Right renal pelvis (tissue), 4 donors: ENCODE results near the gene ENTPD6. TPM values are rescaled to one million over a fixed set of nuclear protein-coding genes. Genes with fewer than 3 reads are reported as not detected.

Experiments
- DNase-seq, 4 donors: peaks; one replicate each; pipeline ENCODE4 v3.0.0-alpha.2; 2013; ENCODE audit warnings: low read depth in 4 of 4, low spot score in 3 of 4, missing footprints in 1 of 4
- polyA plus RNA-seq, 4 donors: library from polyadenylated mRNA; unstranded; fragments of 120-200 nt; gene quantifications; one replicate each; pipeline ENCODE4 v1.2.1, GENCODE V29; 2013; ENCODE audit not compliant: insufficient read length in 4 of 4

Gene ENTPD6
- polyA plus RNA-seq, 4 donors: 39.5 to 47.1 (median 41.3) TPM

DNA sequence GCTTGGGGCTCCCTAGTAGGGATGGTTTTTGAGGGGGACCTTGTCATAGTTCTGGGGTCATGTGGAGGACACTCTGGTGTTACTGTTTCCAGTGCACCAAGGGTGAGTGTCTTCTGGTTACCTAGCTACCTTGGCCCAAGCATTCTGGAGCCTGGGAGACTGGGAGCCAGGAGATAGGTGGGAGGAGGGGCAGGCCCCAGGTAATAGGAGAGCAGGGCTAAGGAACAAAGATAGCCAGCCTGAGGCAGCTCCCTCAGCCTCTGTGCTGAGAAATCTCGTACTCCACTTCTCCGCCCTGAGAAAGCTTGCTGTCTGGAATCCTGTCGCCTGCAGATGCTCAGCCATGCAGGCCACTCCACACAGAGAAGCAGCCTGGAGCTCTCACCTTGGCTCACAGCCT lies 8.3 kb upstream of the ENTPD6 start:
- no peak for DNase-seq

- DNase-seq: no peak
These were observed 7.9 kb upstream of the ENTPD6 start for GRCh38 chr20:25187635-25188034.

- no peak for DNase-seq
These were observed 7.3 kb upstream of the ENTPD6 start for GRCh38 chr20:25188218-25188617.

DNA sequence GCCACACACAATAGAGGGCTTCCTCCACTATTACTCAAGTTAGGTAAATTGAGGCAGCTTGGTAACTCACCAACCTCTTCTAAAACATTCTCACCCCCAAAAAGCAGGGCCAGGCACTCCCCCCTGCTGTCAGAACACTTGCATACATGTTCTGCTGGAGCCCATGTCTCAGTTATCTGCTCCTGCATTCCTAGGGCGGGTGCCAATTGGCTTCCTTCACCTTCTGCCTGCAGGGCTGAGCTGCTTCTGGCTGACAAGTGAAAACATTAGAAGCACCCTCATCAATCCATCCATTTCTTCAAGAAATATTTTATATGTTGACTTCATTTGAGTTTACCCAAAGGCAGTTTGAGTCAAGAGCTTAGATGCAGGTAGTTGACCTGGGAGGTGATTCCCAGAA lies 4.5 kb upstream of the ENTPD6 start:
- no peak for DNase-seq

- DNase-seq: no peak
These were observed 3.8 kb upstream of the ENTPD6 start for GRCh38 chr20:25191689-25192088.

- DNase-seq: no peak
These were observed 1.7 kb upstream of the ENTPD6 start for GRCh38 chr20:25193843-25194242.

DNA sequence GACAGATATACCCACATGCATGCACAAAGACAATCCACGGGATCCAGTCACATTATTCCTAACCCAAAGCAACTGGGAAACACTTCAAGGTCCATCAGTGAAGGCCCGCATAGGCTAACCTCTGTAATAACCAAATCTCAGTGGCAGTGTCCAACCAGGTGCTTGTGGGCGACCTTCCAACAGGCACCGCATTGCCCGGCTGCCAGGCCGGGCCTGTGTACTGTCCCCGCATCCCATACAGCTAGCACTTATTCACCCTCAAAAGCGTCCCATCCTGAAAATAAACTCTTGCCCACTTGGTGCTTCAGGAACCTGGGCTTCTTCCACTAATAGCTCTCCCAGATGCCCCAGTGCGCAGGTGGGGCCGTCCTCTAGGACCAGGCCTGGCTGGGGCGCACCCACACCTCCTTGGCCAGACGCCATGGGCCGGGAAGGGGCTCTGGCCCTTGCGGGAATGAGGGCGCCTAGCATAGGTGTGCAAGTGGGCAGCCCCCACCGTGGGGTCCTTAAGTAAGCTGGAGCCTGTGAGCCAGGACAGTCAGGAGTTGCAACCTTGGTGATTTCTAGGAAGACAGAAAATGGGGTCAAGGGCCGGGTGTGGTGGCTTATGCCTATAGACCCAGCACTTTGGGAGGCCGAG lies 1.1 kb upstream of the ENTPD6 start:
- DNase-seq: no peak

GRCh38 chr20:25195962-25196785 lies 662 bp downstream of the ENTPD6 start:
- peak in 3 of 4 donors; percentile 12 to 34 (median 17) for DNase-seq

DNA sequence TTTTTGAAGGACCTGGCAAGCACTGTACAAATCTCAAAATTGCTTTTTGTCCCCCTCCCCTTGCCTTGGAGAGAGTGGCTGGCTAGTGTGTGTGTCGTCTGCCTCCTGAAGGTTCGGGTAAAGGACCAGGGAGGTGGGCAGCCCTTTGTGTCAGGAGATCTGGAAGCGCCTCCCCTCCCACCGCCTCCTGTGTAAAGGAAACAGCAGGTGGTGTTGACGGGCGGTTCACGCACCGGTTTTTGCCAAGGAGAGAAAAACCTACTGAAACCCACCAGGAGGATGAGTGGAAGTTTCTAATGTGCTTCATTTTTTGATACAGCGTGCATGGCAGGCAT lies 1.2 kb downstream of the ENTPD6 start:
- no peak for DNase-seq

GRCh38 chr20:25197183-25197869 lies 1.8 kb downstream of the ENTPD6 start:
- DNase-seq: no peak

GRCh38 chr20:25197870-25198190 lies 2.3 kb downstream of the ENTPD6 start:
- DNase-seq: no peak

DNA sequence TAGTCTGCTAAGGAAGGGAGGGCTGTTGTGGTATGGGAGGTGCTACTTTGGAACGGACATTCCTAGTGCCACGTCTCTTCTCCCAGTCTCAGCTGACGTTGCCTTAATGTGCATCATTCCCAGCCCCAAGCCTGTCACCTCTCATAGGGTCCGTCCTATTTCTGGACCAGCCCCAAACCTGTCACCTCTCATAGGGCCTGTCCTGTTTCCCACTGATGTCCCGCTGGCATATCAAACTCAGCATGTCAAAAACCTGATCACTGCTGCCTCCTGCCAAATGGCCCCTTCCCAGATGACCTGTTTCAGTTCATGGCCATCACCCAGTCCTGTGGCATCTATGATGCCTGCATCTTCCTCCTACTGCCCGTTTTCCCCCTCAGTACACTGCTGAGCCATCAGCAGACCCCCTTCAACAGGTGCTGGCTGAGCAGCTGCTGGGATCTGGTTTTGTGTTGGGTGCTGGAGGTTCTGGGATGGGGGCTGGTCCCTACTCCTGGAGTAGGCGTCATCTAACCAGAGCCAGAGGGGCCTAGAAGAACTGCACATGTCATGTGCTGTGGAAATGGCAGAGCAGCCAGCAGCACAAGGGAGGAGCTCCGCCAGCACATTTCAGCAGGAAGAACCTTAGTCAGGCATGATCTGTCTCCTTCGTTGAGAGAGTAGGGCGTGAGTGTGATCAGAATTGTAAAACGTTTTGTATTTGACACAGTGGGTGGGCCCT lies 3.3 kb downstream of the ENTPD6 start:
- no peak for DNase-seq

- DNase-seq: no peak
These were observed 4.2 kb downstream of the ENTPD6 start for GRCh38 chr20:25199473-25200260.

GRCh38 chr20:25203089-25203488 lies 7.6 kb downstream of the ENTPD6 start:
- DNase-seq: no peak

DNA sequence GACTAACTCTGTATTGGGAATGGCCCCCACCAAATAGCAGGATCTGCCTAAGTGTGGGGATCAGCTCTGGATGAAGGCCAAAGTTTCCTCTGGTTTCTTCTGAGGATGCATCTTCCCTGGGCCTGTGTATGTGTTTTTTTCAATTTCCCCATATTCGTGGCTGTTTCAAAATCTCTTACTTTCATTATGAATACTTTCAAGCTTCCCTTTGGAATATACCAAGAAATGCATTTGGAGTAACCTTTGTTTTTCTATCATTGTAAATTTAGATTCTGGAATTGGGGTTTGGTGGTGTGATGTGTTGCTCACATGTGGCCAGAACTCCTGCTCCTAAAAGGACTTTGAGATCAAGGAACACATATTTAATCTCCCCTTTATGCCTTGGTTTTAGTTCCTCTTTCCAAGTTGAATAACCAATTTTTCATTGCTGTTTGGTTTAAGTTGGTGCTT lies 8.4 kb downstream of the ENTPD6 start:
- DNase-seq: no peak

DNA sequence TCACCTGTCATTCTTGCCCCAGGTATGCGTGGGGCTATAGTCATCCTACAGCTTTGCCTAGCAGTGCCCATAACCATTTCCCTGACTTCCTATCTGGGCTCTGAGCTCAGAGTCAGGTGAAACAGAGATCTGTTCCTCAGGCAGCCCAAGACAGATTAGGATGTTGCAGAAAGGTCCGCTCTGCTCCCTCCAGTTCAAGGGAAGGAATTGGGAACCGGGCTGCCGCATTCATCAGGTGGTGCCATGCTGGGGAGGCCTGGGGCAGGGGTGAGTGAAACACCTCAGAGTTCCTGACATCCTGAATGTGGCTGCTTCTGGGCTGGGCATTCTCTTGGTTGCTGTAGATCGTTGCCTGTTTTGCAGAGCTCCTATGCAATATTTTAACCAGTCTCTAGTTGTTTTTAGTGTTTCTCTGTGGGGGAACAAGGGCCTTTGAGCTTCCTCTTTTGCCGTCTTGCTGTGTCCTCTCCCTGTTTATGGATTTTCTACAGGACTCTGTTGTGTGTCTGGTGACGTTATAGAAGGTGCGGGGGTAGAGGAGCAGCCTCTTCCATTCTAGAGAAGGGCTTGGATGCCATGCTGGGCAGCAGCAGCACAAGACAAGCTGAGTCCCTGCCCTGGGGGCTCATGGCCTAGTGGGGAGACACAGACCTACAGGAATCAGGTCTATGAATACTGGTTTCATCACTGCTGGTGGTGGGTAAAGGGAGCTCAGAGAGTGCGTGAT lies 9.2 kb downstream of the ENTPD6 start:
- no peak for DNase-seq

GRCh38 chr20:25205277-25206062 lies 10.0 kb downstream of the ENTPD6 start:
- DNase-seq: no peak

GRCh38 chr20:25206063-25206403 lies 10.5 kb downstream of the ENTPD6 start:
- DNase-seq: no peak

- no peak for DNase-seq
These were observed 11.0 kb downstream of the ENTPD6 start for GRCh38 chr20:25206548-25206947.
